Forelimb muscle (tissue), 1 donor: ENCODE data around the gene MAP2K7. TPM values are rescaled to one million over a fixed set of nuclear protein-coding genes. Genes with fewer than 3 reads are reported as not detected.
"Not testable (repeated sequence)": the region's sequence is repeated elsewhere in the genome, so short reads cannot be mapped to it uniquely, and the experiment has no call there.

Source experiments
- DNase-seq: peaks from one replicate; pipeline ENCODE4 v3.0.0-alpha.2; 2013; ENCODE audit warnings: low read depth
- polyA plus RNA-seq: library from polyadenylated mRNA; unstranded; fragments of 120-200 nt; gene quantifications from one replicate; pipeline ENCODE4 v1.2.1, GENCODE V29; 2013; ENCODE audit not compliant: insufficient read length

MAP2K7 gene
- polyA plus RNA-seq, 1 donor: 23.3 TPM

GRCh38 chr19:7883105-7883504 is 20.6 kb upstream of the MAP2K7 start:
- DNase-seq: no peak

GRCh38 chr19:7883796-7884570 is 19.7 kb upstream of the MAP2K7 start:
- DNase-seq: no peak

GRCh38 chr19:7885818-7886217 is 17.9 kb upstream of the MAP2K7 start:
- no peak for DNase-seq

GRCh38 chr19:7887408-7888144 is 16.1 kb upstream of the MAP2K7 start:
- no peak for DNase-seq

GRCh38 chr19:7888145-7888825 is 15.4 kb upstream of the MAP2K7 start, which contains the start of gene LRRC8E:
Gene LRRC8E, plus strand, starts transcription at chr19:7888510. Its CDS starts 7,094 bp downstream, at chr19:7895604.
- DNase-seq: no peak

- DNase-seq: no peak
These were observed 14.9 kb upstream of the MAP2K7 start for GRCh38 chr19:7888826-7889217.

GRCh38 chr19:7893362-7894101 is 10.1 kb upstream of the MAP2K7 start:
- DNase-seq: not testable (repeated sequence)

GRCh38 chr19:7894612-7895309 is 8.9 kb upstream of the MAP2K7 start:
- no peak for DNase-seq

- DNase-seq: no peak
These were observed 8.1 kb upstream of the MAP2K7 start for GRCh38 chr19:7895565-7895964.

GRCh38 chr19:7897292-7897691 is 6.4 kb upstream of the MAP2K7 start:
- DNase-seq: no peak

GRCh38 chr19:7898967-7899366 is 4.7 kb upstream of the MAP2K7 start:
- no peak for DNase-seq

- no peak for DNase-seq
These were observed 3.8 kb upstream of the MAP2K7 start for GRCh38 chr19:7899751-7900378.

GRCh38 chr19:7900401-7900870 is 3.2 kb upstream of the MAP2K7 start:
- DNase-seq: no peak

GRCh38 chr19:7900931-7901330 is 2.7 kb upstream of the MAP2K7 start:
- DNase-seq: no peak

GRCh38 chr19:7901337-7901736 is 2.3 kb upstream of the MAP2K7 start:
- DNase-seq: no peak

- no peak for DNase-seq
These were observed 857 bp upstream of the MAP2K7 start for GRCh38 chr19:7902796-7903243.

GRCh38 chr19:7904074-7905020 is 670 bp downstream of the MAP2K7 start:
- DNase-seq: no peak

GRCh38 chr19:7905268-7905667 is 1.6 kb downstream of the MAP2K7 start:
- no peak for DNase-seq

- DNase-seq: no peak
These were observed 2.2 kb downstream of the MAP2K7 start for GRCh38 chr19:7905859-7906258.
